H9 (cell line): Measurements from ENCODE around the gene CD59. TPM values are rescaled to one million over a fixed set of nuclear protein-coding genes. Genes with fewer than 3 reads are reported as not detected.

Source experiments
- DNase-seq: peaks from one replicate; pipeline ENCODE4 v3.0.0-alpha.2; 2017
- H2AFZ ChIP-seq: one replicate; pipeline ENCODE4 v1.6.1; 2013; ENCODE audit warnings: mild to moderate bottlenecking, low read length, control low read depth, moderate library complexity
- H2AK5ac ChIP-seq: 2 replicates; pipeline ENCODE4 v1.6.1; 2013; ENCODE audit warnings: low read length, control low read depth, mixed read lengths; ENCODE audit not compliant: insufficient read length
- H2BK120ac ChIP-seq: one replicate; pipeline ENCODE4 v1.6.1; 2013; ENCODE audit warnings: low read depth, mild to moderate bottlenecking, low read length, control low read depth, inconsistent platforms; ENCODE audit not compliant: poor library complexity, severe bottlenecking
- H2BK12ac ChIP-seq: 2 replicates; pipeline ENCODE4 v1.6.1; 2013; ENCODE audit warnings: low read length, control low read depth, mixed read lengths, low read depth; ENCODE audit not compliant: insufficient read length
- H2BK15ac ChIP-seq: 2 replicates; pipeline ENCODE4 v1.6.1; 2013; ENCODE audit warnings: low read depth, low read length, control low read depth
- H2BK20ac ChIP-seq: one replicate; pipeline ENCODE4 v1.6.1; 2013; ENCODE audit warnings: low read depth, mild to moderate bottlenecking, low read length, control low read depth, inconsistent platforms; ENCODE audit not compliant: poor library complexity, severe bottlenecking
- H2BK5ac ChIP-seq: 2 replicates; pipeline ENCODE4 v1.6.1; 2013; ENCODE audit warnings: low read length, control low read depth, mixed read lengths; ENCODE audit not compliant: insufficient read length
- H3K14ac ChIP-seq: 2 replicates; pipeline ENCODE4 v1.6.1; 2013; ENCODE audit warnings: low read length, control low read depth; ENCODE audit not compliant: insufficient read depth
- H3K18ac ChIP-seq: 2 replicates; pipeline ENCODE4 v1.6.1; 2013; ENCODE audit warnings: low read depth, mild to moderate bottlenecking, mixed read lengths, low read length, control low read depth; ENCODE audit not compliant: insufficient read length
- H3K23ac ChIP-seq: 2 replicates; pipeline ENCODE4 v1.6.1; 2013; ENCODE audit warnings: low read length, control low read depth, mixed read lengths, low read depth; ENCODE audit not compliant: insufficient read length
- H3K23me2 ChIP-seq: 2 replicates; pipeline ENCODE4 v1.6.1; 2013; ENCODE audit warnings: low read depth, mild to moderate bottlenecking, mixed read lengths, low read length, control low read depth; ENCODE audit not compliant: insufficient read length, poor library complexity, severe bottlenecking
- H3K27ac ChIP-seq: 2 replicates; pipeline ENCODE4 v1.5.1; 2013; ENCODE audit warnings: low read length, control low read depth, mixed read lengths, low read depth; ENCODE audit not compliant: insufficient read length
- H3K27me3 ChIP-seq: 2 replicates; pipeline ENCODE4 v1.6.1; 2013; ENCODE audit warnings: low read length, control low read depth, inconsistent platforms; ENCODE audit not compliant: insufficient read depth
- H3K4ac ChIP-seq: 2 replicates; pipeline ENCODE4 v1.6.1; 2013; ENCODE audit warnings: low read depth, mild to moderate bottlenecking, control low read depth, inconsistent platforms, low read length, moderate library complexity
- H3K4me1 ChIP-seq: 2 replicates; pipeline ENCODE4 v1.6.1; 2013; ENCODE audit warnings: low read length, control low read depth, inconsistent platforms; ENCODE audit not compliant: insufficient read depth
- H3K4me2 ChIP-seq: 2 replicates; pipeline ENCODE4 v1.6.1; 2013; ENCODE audit warnings: low read length, control low read depth, mixed read lengths; ENCODE audit not compliant: insufficient read length, insufficient read depth
- H3K56ac ChIP-seq: 2 replicates; pipeline ENCODE4 v1.6.1; 2013; ENCODE audit warnings: low read depth, mild to moderate bottlenecking, mixed read lengths, low read length, control low read depth; ENCODE audit not compliant: insufficient read length
- H3K79me1 ChIP-seq: 2 replicates; pipeline ENCODE4 v1.6.1; 2013; ENCODE audit warnings: low read depth, mild to moderate bottlenecking, moderate library complexity, low read length, control low read depth, inconsistent platforms; ENCODE audit not compliant: insufficient read depth, poor library complexity, severe bottlenecking
- H3K79me2 ChIP-seq: 2 replicates; pipeline ENCODE4 v1.6.1; 2013; ENCODE audit warnings: low read length, control low read depth, inconsistent platforms; ENCODE audit not compliant: insufficient read depth
- H3K9ac ChIP-seq: 2 replicates; pipeline ENCODE4 v1.6.1; 2013; ENCODE audit warnings: low read length, control low read depth, mixed read lengths; ENCODE audit not compliant: insufficient read length; ENCODE audit errors: extremely low read depth
- H3K9me3 ChIP-seq: one replicate; pipeline ENCODE4 v1.6.1; 2013; ENCODE audit warnings: low read depth, low read length, inconsistent platforms; ENCODE audit not compliant: control insufficient read depth
- H3T11ph ChIP-seq: one replicate; pipeline ENCODE4 v1.6.1; 2013; ENCODE audit warnings: mild to moderate bottlenecking, low read length, control low read depth, inconsistent platforms
- H4K20me1 ChIP-seq: one replicate; pipeline ENCODE4 v1.6.1; 2013; ENCODE audit not compliant: control insufficient read depth, insufficient read length, insufficient read depth
- H4K5ac ChIP-seq: 2 replicates; pipeline ENCODE4 v1.6.1; 2013; ENCODE audit warnings: low read depth, mild to moderate bottlenecking, mixed read lengths, low read length, control low read depth; ENCODE audit not compliant: insufficient read length
- H4K8ac ChIP-seq: replicated peaks from 2 replicates; pipeline ENCODE4 v1.6.1; 2013; ENCODE audit warnings: low read length, control low read depth, mixed read lengths, low read depth; ENCODE audit not compliant: insufficient read length
- H4K91ac ChIP-seq: 2 replicates; pipeline ENCODE4 v1.6.1; 2013; ENCODE audit warnings: low read depth, mild to moderate bottlenecking, moderate library complexity, mixed read lengths, low read length, control low read depth; ENCODE audit not compliant: insufficient read length
- H3K27ac Mint-ChIP-seq, 3 experiments: 2 replicates in 2 of 3; 3 replicates in 1 of 3; pipeline ENCODE4 v1.8.0; 2020 to 2021; ENCODE audit warnings: mixed read lengths in 3 of 3, mild to moderate bottlenecking in 1 of 3, moderate library complexity in 1 of 3
- H3K27me3 Mint-ChIP-seq: 2 replicates; pipeline ENCODE4 v1.8.0; 2021; ENCODE audit warnings: low read depth, mild to moderate bottlenecking, moderate library complexity, mixed read lengths
- H3K36me3 Mint-ChIP-seq, 3 experiments: 2 replicates in 2 of 3; 3 replicates in 1 of 3; pipeline ENCODE4 v1.8.0; 2020 to 2021; ENCODE audit warnings: low read depth in 3 of 3, mixed read lengths in 3 of 3; ENCODE audit not compliant: insufficient read depth in 1 of 3
- H3K4me1 Mint-ChIP-seq, 2 experiments: 2 replicates each; pipeline ENCODE4 v1.8.0; 2020; ENCODE audit warnings: mixed read lengths in 2 of 2
- H3K4me3 Mint-ChIP-seq, 2 experiments: 2 replicates in 1 of 2; 3 replicates in 1 of 2; pipeline ENCODE4 v1.8.0; 2020 to 2021; ENCODE audit warnings: mild to moderate bottlenecking in 2 of 2, mixed read lengths in 2 of 2, moderate library complexity in 1 of 2
- H3K9me3 Mint-ChIP-seq, 2 experiments: 2 replicates in 1 of 2; 3 replicates in 1 of 2; pipeline ENCODE4 v1.8.0; 2020; ENCODE audit warnings: mild to moderate bottlenecking in 2 of 2, mixed read lengths in 2 of 2, moderate library complexity in 1 of 2
- WGBS: extraction: QIAGEN DNeasy Blood & Tissue Kit; methylation state at CpG from one replicate; pipeline ENCODE4 v1.1.7; 2013; ENCODE audit warnings: missing lambda C conversion rate, low lambda C conversion rate, mixed read lengths; ENCODE audit not compliant: insufficient read length; ENCODE audit errors: extremely low coverage; 5-methylcytosine and 5-hydroxymethylcytosine counted together
- total RNA-seq: library from RNA; stranded (reverse); gene quantifications from 2 replicates; pipeline ENCODE4 v1.2.1, GENCODE V29; 2021
- TF ChIP-seq, protein P1 (sequence below): fragments of 200-600 bp; sonication (generic); conservative IDR thresholded peaks from 3 replicates; pipeline ENCODE4 v1.8.0; 2021; ENCODE audit warnings: antibody characterized with exemption, mild to moderate bottlenecking

Gene CD59
- total RNA-seq, 1 experiment from 2014 or later = 91.5 TPM

- no peak overlapping the region; the same call in 1 of the 2 replicates for H3K14ac ChIP-seq
- peaks cover 10 to 11% of the 10 kb centered on the region in 2 experiments; a peak in 4 of 5 replicates for H3K9me3 Mint-ChIP-seq
- H4K20me1 ChIP-seq = no peaks in the 10 kb centered on the region
- peak overlapping the region; percentile 26 for H3K18ac ChIP-seq
- H3K4ac ChIP-seq = no peak overlapping the region
- peak overlapping the region; percentile 61 for H2AK5ac ChIP-seq
- H2BK15ac ChIP-seq = no peak overlapping the region; the same call in 1 of the 2 replicates
- no peak overlapping the region for H2BK5ac ChIP-seq
- no peak overlapping the region for H2BK12ac ChIP-seq
- H3K4me2 ChIP-seq = no peak overlapping the region
- no peak overlapping the region for H4K91ac ChIP-seq
- H3K4me3 Mint-ChIP-seq = peak overlapping the region in 1 of 2 experiments; percentile 10; a peak in 1 of 5 replicates
- WGBS = no CpG with 5 or more reads among the region's 18 CpGs
- H2BK120ac ChIP-seq = no peak overlapping the region
- no peak overlapping the region for H3K23ac ChIP-seq
- H3K23me2 ChIP-seq = no peaks in the 10 kb centered on the region
- DNase-seq = no peak
- H3K9ac ChIP-seq = no peak overlapping the region
- peak overlapping the region; percentile 25 to 91 (median 85); a peak in 5 of 7 replicates for H3K27ac Mint-ChIP-seq
- H3K4me1 Mint-ChIP-seq = peaks cover 44 to 48% of the 10 kb centered on the region in 2 experiments
- H3T11ph ChIP-seq = no peak overlapping the region
- no peak overlapping the region for H2BK20ac ChIP-seq
- no peaks in the 10 kb centered on the region for H3K79me2 ChIP-seq
- H3K9me3 ChIP-seq = no peaks in the 10 kb centered on the region
- no peaks in the 10 kb centered on the region for H3K27me3 Mint-ChIP-seq
- H4K8ac ChIP-seq = no peak overlapping the region
- H3K56ac ChIP-seq = no peak overlapping the region
- H3K79me1 ChIP-seq = no peaks in the 10 kb centered on the region
- peaks cover 3 to 14% (median 8%) of the 10 kb centered on the region in 3 experiments for H3K36me3 Mint-ChIP-seq
- TF ChIP-seq, protein P1, sequence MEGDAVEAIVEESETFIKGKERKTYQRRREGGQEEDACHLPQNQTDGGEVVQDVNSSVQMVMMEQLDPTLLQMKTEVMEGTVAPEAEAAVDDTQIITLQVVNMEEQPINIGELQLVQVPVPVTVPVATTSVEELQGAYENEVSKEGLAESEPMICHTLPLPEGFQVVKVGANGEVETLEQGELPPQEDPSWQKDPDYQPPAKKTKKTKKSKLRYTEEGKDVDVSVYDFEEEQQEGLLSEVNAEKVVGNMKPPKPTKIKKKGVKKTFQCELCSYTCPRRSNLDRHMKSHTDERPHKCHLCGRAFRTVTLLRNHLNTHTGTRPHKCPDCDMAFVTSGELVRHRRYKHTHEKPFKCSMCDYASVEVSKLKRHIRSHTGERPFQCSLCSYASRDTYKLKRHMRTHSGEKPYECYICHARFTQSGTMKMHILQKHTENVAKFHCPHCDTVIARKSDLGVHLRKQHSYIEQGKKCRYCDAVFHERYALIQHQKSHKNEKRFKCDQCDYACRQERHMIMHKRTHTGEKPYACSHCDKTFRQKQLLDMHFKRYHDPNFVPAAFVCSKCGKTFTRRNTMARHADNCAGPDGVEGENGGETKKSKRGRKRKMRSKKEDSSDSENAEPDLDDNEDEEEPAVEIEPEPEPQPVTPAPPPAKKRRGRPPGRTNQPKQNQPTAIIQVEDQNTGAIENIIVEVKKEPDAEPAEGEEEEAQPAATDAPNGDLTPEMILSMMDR = no peak
- H3K27ac ChIP-seq = peak overlapping the region; percentile 6
- no peak overlapping the region for H2AFZ ChIP-seq
- no peak overlapping the region for H4K5ac ChIP-seq
- peaks cover 9% of the 10 kb centered on the region; the same call in 1 of the 2 replicates for H3K4me1 ChIP-seq
- no peaks in the 10 kb centered on the region for H3K27me3 ChIP-seq
Observed at GRCh38 chr11:33667819-33668467, 68.3 kb downstream of the CD59 start.
